Spinal cord (tissue), 10 donors: ENCODE results near the gene MRPL10. TPM values are rescaled to one million over a fixed set of nuclear protein-coding genes. Genes with fewer than 3 reads are reported as not detected.
A peak's percentile ranks its signal among the peaks of the same experiment; 100 is the strongest.
"Not testable (repeated sequence)": the region's sequence is repeated elsewhere in the genome, so short reads cannot be mapped to it uniquely, and the experiment has no call there.

Experiments used
- DNase-seq, 6 donors: peaks; one replicate each; pipeline versions ENCODE4 v3.0.0 to v3.0.0-alpha.2; 2013 to 2015; ENCODE audit warnings: low spot score in 6 of 6, low read depth in 4 of 6
- H3K27ac ChIP-seq: one replicate; pipeline ENCODE4 v1.5.1; 2013; ENCODE audit warnings: low read depth, low read length, control low read depth
- H3K27me3 ChIP-seq: one replicate; pipeline ENCODE4 v1.6.1; 2013; ENCODE audit warnings: low read length; ENCODE audit not compliant: control insufficient read depth, insufficient read depth
- H3K36me3 ChIP-seq: one replicate; pipeline ENCODE4 v1.6.1; 2013; ENCODE audit warnings: low read length; ENCODE audit not compliant: control insufficient read depth, insufficient read depth
- H3K4me1 ChIP-seq: one replicate; pipeline ENCODE4 v1.6.1; 2013; ENCODE audit warnings: low read length; ENCODE audit not compliant: control insufficient read depth, insufficient read depth
- H3K4me3 ChIP-seq: one replicate; pipeline ENCODE4 v1.5.1; 2013; ENCODE audit warnings: low read depth, low read length, control low read depth
- H3K9me3 ChIP-seq: one replicate; pipeline ENCODE4 v1.6.1; 2013; ENCODE audit warnings: low read length; ENCODE audit not compliant: control insufficient read depth, insufficient read depth
- WGBS: methylation state at CpG from one replicate; pipeline ENCODE4 v1.1.5; 2013; ENCODE audit warnings: missing lambda C conversion rate; ENCODE audit not compliant: insufficient coverage; 5-methylcytosine and 5-hydroxymethylcytosine counted together
- polyA plus RNA-seq, 2 donors: library from polyadenylated mRNA; unstranded; fragments of 120-200 nt; gene quantifications; one replicate each; pipeline ENCODE4 v1.2.1, GENCODE V29; 2013; ENCODE audit not compliant: insufficient read length in 2 of 2
- total RNA-seq, 2 donors: library from RNA; depleted of rRNA in 1 of 2; stranded (reverse); fragments of 120-200 nt in 1 of 2; fragments of >200 nt in 1 of 2; gene quantifications; one replicate each; pipeline versions ENCODE4 v1.2.3 to v1.2.4, GENCODE V29; 2013 to 2014
- donor health status: healthy.

The MRPL10 gene
- total and polyA plus RNA-seq, 4 donors: 10.6 to 40.8 (median 33.8) TPM

- H3K9me3 ChIP-seq: no peaks in the 10 kb centered on the region
- no peak overlapping the region for H3K27ac ChIP-seq
- no peaks in the 10 kb centered on the region for H3K36me3 ChIP-seq
- no peak for DNase-seq
- no peak overlapping the region for H3K4me3 ChIP-seq
- H3K27me3 ChIP-seq: peaks cover 38% of the 10 kb centered on the region
- no peaks in the 10 kb centered on the region for H3K4me1 ChIP-seq
- 80% methylated on average over 1 of the region's 5 CpGs for WGBS
Measured at GRCh38 chr17:47781397-47781796, 49.9 kb downstream of the MRPL10 start.

- Histone ChIP-seq H3K9me3 (no peaks in the 10 kb centered on the region), H3K27ac (no peak overlapping the region), H3K4me3 (no peak overlapping the region), H3K36me3 (no peaks in the 10 kb centered on the region), H3K4me1 (no peaks in the 10 kb centered on the region), H3K27me3 (peaks cover 48% of the 10 kb centered on the region)
- WGBS: 21% methylated on average over 45 of the region's 45 CpGs
- DNase-seq: no peak
Measured at GRCh38 chr17:47778184-47778635, 53.1 kb downstream of the MRPL10 start.

- no peak overlapping the region for H3K4me3 ChIP-seq
- H3K27ac ChIP-seq: no peak overlapping the region
- 80% methylated on average over 1 of the region's 14 CpGs for WGBS
- peak in 2 of 6 donors; percentile 22 to 37 for DNase-seq
- no peaks in the 10 kb centered on the region for H3K4me1 ChIP-seq
- H3K27me3 ChIP-seq: peaks cover 49% of the 10 kb centered on the region
- no peaks in the 10 kb centered on the region for H3K36me3 ChIP-seq
- H3K9me3 ChIP-seq: no peaks in the 10 kb centered on the region
Measured at GRCh38 chr17:47776330-47777197, 54.8 kb downstream of the MRPL10 start.

GRCh38 chr17:47774987-47775580, 56.3 kb downstream of the MRPL10 start:
- WGBS: 50% methylated on average over 1 of the region's 1 CpG
- no peak overlapping the region for H3K4me3 ChIP-seq
- H3K27ac ChIP-seq: no peak overlapping the region
- H3K9me3 ChIP-seq: no peaks in the 10 kb centered on the region
- no peaks in the 10 kb centered on the region for H3K4me1 ChIP-seq
- H3K36me3 ChIP-seq: no peaks in the 10 kb centered on the region
- DNase-seq: no peak
- peaks cover 49% of the 10 kb centered on the region for H3K27me3 ChIP-seq

GRCh38 chr17:47774331-47774730, 57.0 kb downstream of the MRPL10 start:
- no peak overlapping the region for H3K27ac ChIP-seq
- no peak for DNase-seq
- 70% methylated on average over 3 of the region's 4 CpGs for WGBS
- no peaks in the 10 kb centered on the region for H3K9me3 ChIP-seq
- no peaks in the 10 kb centered on the region for H3K4me1 ChIP-seq
- H3K27me3 ChIP-seq: peaks cover 49% of the 10 kb centered on the region
- no peak overlapping the region for H3K4me3 ChIP-seq
- no peaks in the 10 kb centered on the region for H3K36me3 ChIP-seq

DNA sequence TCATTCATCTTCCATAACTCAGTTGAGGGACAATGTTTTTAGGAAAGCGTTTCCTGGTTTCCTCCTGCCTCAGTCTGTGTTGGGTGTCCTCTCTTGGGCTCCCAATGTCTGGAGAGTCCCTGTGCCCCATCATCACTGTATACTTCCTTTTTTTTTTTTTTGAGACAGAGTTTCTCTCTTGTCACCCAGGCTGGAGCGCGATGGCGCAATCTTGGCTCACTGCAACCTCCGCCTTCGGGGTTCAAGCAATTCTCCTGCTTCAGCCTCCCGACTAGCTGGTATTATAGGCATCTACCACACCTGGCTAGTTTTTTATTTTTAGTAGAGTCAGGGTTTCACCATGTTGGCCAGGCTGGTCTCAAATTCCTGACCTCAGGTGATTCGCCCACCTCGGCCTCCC, 57.7 kb downstream of the MRPL10 start:
- WGBS: 100% methylated on average over 3 of the region's 9 CpGs
- H3K27me3 ChIP-seq: peaks cover 48% of the 10 kb centered on the region
- not testable (repeated sequence) for H3K4me3 ChIP-seq, H3K36me3 ChIP-seq, DNase-seq, H3K27ac ChIP-seq, H3K9me3 ChIP-seq, H3K4me1 ChIP-seq

Other genes with a start within 250 kb of the MRPL10 start
- 100 to 1,000 TPM; 165 to 185 TPM for gene KPNB1, start 181.6 kb downstream of the MRPL10 start, total RNA-seq
- gene KPNB1, start 181.6 kb downstream of the MRPL10 start, polyA plus RNA-seq: 100 to 1,000 TPM; 152 to 164 TPM
- 10 to 100 TPM; 10.4 to 11.5 TPM for gene TBKBP1, start 137.4 kb downstream of the MRPL10 start, total RNA-seq
- 10 to 100 TPM; 46.2 to 62.8 TPM for gene TBKBP1, start 137.4 kb downstream of the MRPL10 start, polyA plus RNA-seq
- gene TBX21, start 98.3 kb downstream of the MRPL10 start, total RNA-seq: under 1 TPM; 0.17 to 0.20 TPM
- gene TBX21, start 98.3 kb downstream of the MRPL10 start, polyA plus RNA-seq: under 1 TPM; 0.32 to 0.36 TPM
- 10 to 100 TPM in 1 of 2 donors, 1 to 10 TPM in 1; 7.1 to 12.5 TPM for gene OSBPL7, start 9.7 kb downstream of the MRPL10 start, total RNA-seq
- 10 to 100 TPM; 23.1 to 25.6 TPM for gene OSBPL7, start 9.7 kb downstream of the MRPL10 start, polyA plus RNA-seq
- 1 to 10 TPM in 1 of 2 donors, under 1 TPM in 1; 0.40 to 3.4 TPM for gene LRRC46, start 129 bp upstream of the MRPL10 start, total RNA-seq
- gene LRRC46, start 129 bp upstream of the MRPL10 start, polyA plus RNA-seq: 10 to 100 TPM in 1 of 2 donors, 1 to 10 TPM in 1; 8.9 to 13.1 TPM
- gene SCRN2, start 9.7 kb upstream of the MRPL10 start, total RNA-seq: 10 to 100 TPM; 13.7 to 44.2 TPM
- gene SCRN2, start 9.7 kb upstream of the MRPL10 start, polyA plus RNA-seq: 10 to 100 TPM; 31.5 to 35.9 TPM
- under 1 TPM; 0.22 to 0.30 TPM for gene SP6, start 19.6 kb upstream of the MRPL10 start, total RNA-seq
- under 1 TPM; 0.51 to 0.92 TPM for gene SP6, start 19.6 kb upstream of the MRPL10 start, polyA plus RNA-seq
- 1 to 10 TPM; 1.6 to 3.3 TPM for gene SP2, start 64.7 kb upstream of the MRPL10 start, total RNA-seq
- 10 to 100 TPM; 25.5 to 25.9 TPM for gene SP2, start 64.7 kb upstream of the MRPL10 start, polyA plus RNA-seq
- gene PNPO, start 110.0 kb upstream of the MRPL10 start, total RNA-seq: 10 to 100 TPM; 22.4 to 24.0 TPM
- gene PNPO, start 110.0 kb upstream of the MRPL10 start, polyA plus RNA-seq: 10 to 100 TPM; 26.0 to 26.7 TPM
- under 1 TPM in 1 of 2 donors, not detected in 1; 0.17 TPM for gene PRR15L, start 126.3 kb upstream of the MRPL10 start, total RNA-seq
- under 1 TPM in 1 of 2 donors, not detected in 1; 0.27 TPM for gene PRR15L, start 126.3 kb upstream of the MRPL10 start, polyA plus RNA-seq
- 100 to 1,000 TPM in 1 of 2 donors, 10 to 100 TPM in 1; 77.0 to 147 TPM for gene CDK5RAP3, start 139.6 kb upstream of the MRPL10 start, total RNA-seq
- gene CDK5RAP3, start 139.6 kb upstream of the MRPL10 start, polyA plus RNA-seq: 100 to 1,000 TPM; 128 to 147 TPM
- 100 to 1,000 TPM in 1 of 2 donors, 10 to 100 TPM in 1; 27.1 to 137 TPM for gene COPZ2, start 206.3 kb upstream of the MRPL10 start, total RNA-seq
- gene COPZ2, start 206.3 kb upstream of the MRPL10 start, polyA plus RNA-seq: 10 to 100 TPM in 1 of 2 donors, 1 to 10 TPM in 1; 7.8 to 35.6 TPM
- gene NFE2L1, start 216.8 kb upstream of the MRPL10 start, total RNA-seq: 10 to 100 TPM; 87.4 to 94.2 TPM
- 100 to 1,000 TPM; 139 to 148 TPM for gene NFE2L1, start 216.8 kb upstream of the MRPL10 start, polyA plus RNA-seq